ENCODE measurements around the gene MLC1.

Gene MLC1

DNA sequence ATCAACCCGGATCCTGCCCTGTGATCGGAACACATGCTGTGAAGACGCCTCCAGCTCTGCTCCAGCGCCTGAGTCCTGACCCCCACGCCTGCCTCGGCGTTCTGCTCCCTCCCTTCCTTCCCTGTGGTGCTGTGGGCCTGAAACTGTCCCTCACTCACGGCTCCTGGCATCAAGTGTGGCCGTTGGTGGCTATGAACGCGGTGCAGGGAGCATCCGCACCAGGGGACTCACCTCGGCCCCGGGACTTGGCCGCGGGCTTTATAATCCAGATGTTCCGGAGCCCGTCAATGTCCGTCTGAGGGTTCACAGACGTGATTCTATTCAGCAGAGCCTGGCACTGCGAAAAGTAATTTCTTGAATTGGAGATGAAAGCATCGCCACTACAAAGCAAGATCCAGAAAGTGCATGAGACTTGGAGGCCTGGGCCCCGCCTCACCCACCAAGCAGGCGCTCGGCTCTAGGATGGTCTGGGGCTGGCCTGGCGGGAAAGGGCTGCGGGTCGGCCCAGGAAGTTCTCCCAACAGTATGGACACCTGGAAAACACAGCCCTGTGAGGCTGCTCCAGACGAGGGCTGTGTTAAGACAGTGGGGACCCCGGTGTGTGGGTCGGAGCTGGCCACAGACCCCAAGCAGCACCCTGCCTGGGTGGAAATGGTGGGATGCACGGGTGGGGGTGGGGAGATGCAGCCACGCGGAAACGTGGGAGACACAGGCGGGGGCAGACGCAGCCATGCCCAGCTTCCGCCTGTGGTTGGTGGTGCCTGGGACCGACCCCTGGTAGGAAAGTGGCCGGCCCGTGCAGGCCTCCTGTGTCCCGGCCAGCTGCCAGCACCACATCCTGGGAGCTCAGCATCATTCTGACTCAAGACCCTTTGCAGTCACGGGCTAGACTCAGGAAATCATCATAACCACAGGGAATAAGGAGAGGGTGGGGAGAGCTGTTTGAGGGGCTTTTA lies 50.8 kb downstream of the MLC1 start:
- no peak for TF ChIP-seq CTCF (IDR thresholded peaks at IDR 0.05)
- Histone ChIP-seq H3K4me3 (ENCODE audit: low read depth in 1 of 2, low read length in 1 of 2) (no peak overlapping the region), H3K4me1 (ENCODE audit: control insufficient read depth in 1 of 2, insufficient read depth in 1 of 2, low read depth in 1 of 2, low read length in 1 of 2) (peaks cover 0 to 7% of the 10 kb centered on the region in 2 experiments), H3K27ac (no peak overlapping the region), H3K9me3 (no peaks in the 10 kb centered on the region), H3K36me3 (no peaks in the 10 kb centered on the region), H3K27me3 (peaks cover 66% of the 10 kb centered on the region)

GRCh38 chr22:50032941-50033601 lies 52.2 kb downstream of the MLC1 start:
- H3K36me3 ChIP-seq, result no peaks in the 10 kb centered on the region
- no peaks in the 10 kb centered on the region for H3K9me3 ChIP-seq
- peaks cover 0 to 7% of the 10 kb centered on the region in 2 experiments for H3K4me1 ChIP-seq (ENCODE audit: control insufficient read depth in 1 of 2, insufficient read depth in 1 of 2, low read depth in 1 of 2, low read length in 1 of 2)
- no peak overlapping the region for H3K4me3 ChIP-seq (ENCODE audit: low read depth in 1 of 2, low read length in 1 of 2)
- H3K27me3 ChIP-seq, result peaks cover 72% of the 10 kb centered on the region
- no peak overlapping the region for H3K27ac ChIP-seq
- no peak for TF ChIP-seq CTCF (IDR thresholded peaks at IDR 0.05)

GRCh38 chr22:50032109-50032871 lies 52.9 kb downstream of the MLC1 start:
- H3K4me1 ChIP-seq (ENCODE audit: control insufficient read depth in 1 of 2, insufficient read depth in 1 of 2, low read depth in 1 of 2, low read length in 1 of 2), result peaks cover 0 to 7% of the 10 kb centered on the region in 2 experiments
- no peaks in the 10 kb centered on the region for H3K9me3 ChIP-seq
- H3K4me3 ChIP-seq (ENCODE audit: low read depth in 1 of 2, low read length in 1 of 2), result no peak overlapping the region
- H3K27ac ChIP-seq, result no peak overlapping the region
- no peak for TF ChIP-seq CTCF (IDR thresholded peaks at IDR 0.05)
- H3K27me3 ChIP-seq, result peaks cover 78% of the 10 kb centered on the region
- H3K36me3 ChIP-seq, result no peaks in the 10 kb centered on the region

- Histone ChIP-seq H3K27me3 (peaks cover 69% of the 10 kb centered on the region), H3K27ac (no peak overlapping the region), H3K4me1 (ENCODE audit: control insufficient read depth in 1 of 2, insufficient read depth in 1 of 2, low read depth in 1 of 2, low read length in 1 of 2) (peaks cover 0 to 7% of the 10 kb centered on the region in 2 experiments), H3K9me3 (no peaks in the 10 kb centered on the region), H3K36me3 (no peaks in the 10 kb centered on the region), H3K4me3 (ENCODE audit: low read depth in 1 of 2, low read length in 1 of 2) (no peak overlapping the region)
- no peak for TF ChIP-seq CTCF (IDR thresholded peaks at IDR 0.05)
These were observed 53.8 kb downstream of the MLC1 start for GRCh38 chr22:50031189-50032091.

Data from neutrophil (primary cell).